NCI-H2081 (cell line): ENCODE measurements around the gene MRAS.
"Not testable (repeated sequence)": the region's sequence is repeated elsewhere in the genome, so short reads cannot be mapped to it uniquely, and the experiment has no call there.

Experiments
- DNase-seq, 2 experiments: peaks; one replicate each; lab custom pipeline; 2025; lab: John Stamatoyannopoulos, UW

The MRAS gene

GRCh38 chr3:138418601-138419206 lies 70.3 kb downstream of the MRAS start:
- no peak for DNase-seq

- DNase-seq: no peak
Observed at GRCh38 chr3:138423316-138423715, 74.9 kb downstream of the MRAS start.

- no peak for DNase-seq
Observed at GRCh38 chr3:138424323-138424722, 75.9 kb downstream of the MRAS start.

GRCh38 chr3:138426211-138426610 lies 77.8 kb downstream of the MRAS start:
- DNase-seq: peak in 1 of 2 experiments; percentile 19

GRCh38 chr3:138426754-138427153 lies 78.4 kb downstream of the MRAS start:
- not testable (repeated sequence) for DNase-seq

GRCh38 chr3:138429665-138430064 lies 81.3 kb downstream of the MRAS start:
- DNase-seq: no peak

- no peak for DNase-seq
Observed at GRCh38 chr3:138432576-138433240, 84.3 kb downstream of the MRAS start.

GRCh38 chr3:138433892-138434275 lies 85.5 kb downstream of the MRAS start:
- no peak for DNase-seq

GRCh38 chr3:138434276-138434874 lies 86.0 kb downstream of the MRAS start, which contains the start of gene ESYT3:
Gene ESYT3, plus strand, starts transcription at chr3:138434616. Its CDS starts 183 bp downstream, at chr3:138434799.
- DNase-seq: peak; percentile 44 to 77

GRCh38 chr3:138434875-138435772 lies 86.7 kb downstream of the MRAS start:
- DNase-seq: peak; percentile 31 to 39

GRCh38 chr3:138435840-138436239 lies 87.5 kb downstream of the MRAS start:
- no peak for DNase-seq

- DNase-seq: no peak
Observed at GRCh38 chr3:138437281-138437680, 88.9 kb downstream of the MRAS start.

- DNase-seq: peak in 1 of 2 experiments; percentile 27
Observed at GRCh38 chr3:138438896-138439295, 90.5 kb downstream of the MRAS start.

- no peak for DNase-seq
Observed at GRCh38 chr3:138439646-138440045, 91.3 kb downstream of the MRAS start.

- DNase-seq: no peak
Observed at GRCh38 chr3:138440121-138440521, 91.7 kb downstream of the MRAS start.

GRCh38 chr3:138440596-138440995 lies 92.2 kb downstream of the MRAS start:
- DNase-seq: no peak

- DNase-seq: no peak
Observed at GRCh38 chr3:138441256-138441655, 92.9 kb downstream of the MRAS start.

GRCh38 chr3:138441742-138442141 lies 93.4 kb downstream of the MRAS start:
- DNase-seq: no peak

GRCh38 chr3:138442433-138442832 lies 94.1 kb downstream of the MRAS start:
- DNase-seq: no peak

GRCh38 chr3:138443091-138443490 lies 94.7 kb downstream of the MRAS start:
- no peak for DNase-seq

- no peak for DNase-seq
Observed at GRCh38 chr3:138443521-138444503, 95.4 kb downstream of the MRAS start.
